Activated T-cell treated with anti-CD3 and anti-CD28 coated beads for 24 hours (primary cell): ENCODE measurements around the gene DDX24.

ENCODE experiments used
- DNase-seq: peaks from one replicate; pipeline ENCODE4 v3.0.0-alpha.2; 2020; ENCODE audit warnings: low read depth

The DDX24 gene, protein sequence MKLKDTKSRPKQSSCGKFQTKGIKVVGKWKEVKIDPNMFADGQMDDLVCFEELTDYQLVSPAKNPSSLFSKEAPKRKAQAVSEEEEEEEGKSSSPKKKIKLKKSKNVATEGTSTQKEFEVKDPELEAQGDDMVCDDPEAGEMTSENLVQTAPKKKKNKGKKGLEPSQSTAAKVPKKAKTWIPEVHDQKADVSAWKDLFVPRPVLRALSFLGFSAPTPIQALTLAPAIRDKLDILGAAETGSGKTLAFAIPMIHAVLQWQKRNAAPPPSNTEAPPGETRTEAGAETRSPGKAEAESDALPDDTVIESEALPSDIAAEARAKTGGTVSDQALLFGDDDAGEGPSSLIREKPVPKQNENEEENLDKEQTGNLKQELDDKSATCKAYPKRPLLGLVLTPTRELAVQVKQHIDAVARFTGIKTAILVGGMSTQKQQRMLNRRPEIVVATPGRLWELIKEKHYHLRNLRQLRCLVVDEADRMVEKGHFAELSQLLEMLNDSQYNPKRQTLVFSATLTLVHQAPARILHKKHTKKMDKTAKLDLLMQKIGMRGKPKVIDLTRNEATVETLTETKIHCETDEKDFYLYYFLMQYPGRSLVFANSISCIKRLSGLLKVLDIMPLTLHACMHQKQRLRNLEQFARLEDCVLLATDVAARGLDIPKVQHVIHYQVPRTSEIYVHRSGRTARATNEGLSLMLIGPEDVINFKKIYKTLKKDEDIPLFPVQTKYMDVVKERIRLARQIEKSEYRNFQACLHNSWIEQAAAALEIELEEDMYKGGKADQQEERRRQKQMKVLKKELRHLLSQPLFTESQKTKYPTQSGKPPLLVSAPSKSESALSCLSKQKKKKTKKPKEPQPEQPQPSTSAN

GRCh38 chr14:94080621-94081385 is at the start of gene DDX24, which contains the start of gene IFI27L1:
Gene DDX24 (minus strand): TSS chr14:94081202. CDS start chr14:94079742, 1,460 bp downstream.
Gene IFI27L1 (plus strand): TSS chr14:94081310. CDS start chr14:94096938, 15,628 bp downstream.
- peak; percentile 95 for DNase-seq

GRCh38 chr14:94129758-94130414 is 48.9 kb upstream of the DDX24 start:
- DNase-seq, result no peak

- peak; percentile 59 for DNase-seq
Observed at GRCh38 chr14:94129111-94129757, 48.2 kb upstream of the DDX24 start, which contains the start of gene IFI27L2. Gene IFI27L2 (minus strand): TSS chr14:94129604. CDS start chr14:94129564, 40 bp downstream.

- no peak for DNase-seq
Observed at GRCh38 chr14:94128216-94128839, 47.3 kb upstream of the DDX24 start.

DNA sequence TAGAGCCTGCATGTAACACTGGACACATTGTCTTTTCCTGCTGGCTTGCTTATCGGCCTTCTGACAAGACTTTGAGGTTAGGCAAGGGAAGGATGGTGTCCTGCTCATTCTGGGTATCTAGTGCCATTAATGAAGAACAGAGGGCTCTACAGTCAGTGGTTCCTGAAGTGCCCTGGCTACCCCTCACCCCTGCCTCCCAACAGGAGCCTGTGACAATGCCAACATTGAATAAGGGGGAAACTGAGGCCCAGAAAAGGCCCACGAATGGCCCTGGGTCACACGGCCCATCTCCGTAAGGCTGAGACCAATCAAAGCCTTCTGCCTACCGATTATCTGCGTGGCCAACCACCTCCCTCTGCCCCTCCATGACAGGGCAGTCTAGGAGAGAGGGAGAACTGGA is 46.3 kb upstream of the DDX24 start:
- DNase-seq, result no peak

DNA sequence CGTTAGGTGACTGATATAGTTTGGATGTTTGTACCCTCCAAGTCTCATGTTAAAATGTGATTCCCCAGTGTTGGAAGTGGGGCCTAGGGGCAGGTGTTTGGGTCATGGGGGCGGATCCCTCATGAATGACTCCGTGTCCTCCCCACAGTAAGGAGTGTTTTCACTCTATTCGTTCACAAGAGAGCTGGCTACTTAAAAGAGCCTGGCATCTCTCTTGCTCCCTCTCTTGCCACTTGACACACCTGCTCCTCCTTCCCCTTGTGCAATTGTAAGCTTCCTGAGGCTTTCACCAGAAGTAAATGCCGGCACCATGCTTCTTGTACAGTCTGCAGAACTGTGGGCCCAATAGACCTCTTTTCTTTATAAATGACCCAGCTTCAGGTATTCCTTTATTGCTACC is 45.8 kb upstream of the DDX24 start:
- no peak for DNase-seq

DNA sequence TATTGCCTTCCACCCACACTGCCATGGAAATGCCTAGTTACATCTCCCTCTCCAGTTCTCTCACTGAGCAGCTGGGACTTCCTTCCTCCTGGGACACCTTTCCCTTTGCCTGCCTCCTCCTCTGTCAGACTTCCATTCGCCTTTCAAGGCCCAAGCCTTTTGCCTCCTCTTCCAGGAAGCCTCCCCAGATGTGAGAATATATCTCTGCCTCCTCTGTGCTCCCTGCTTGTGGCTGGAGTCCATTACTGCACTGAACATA is 45.3 kb upstream of the DDX24 start:
- DNase-seq, result no peak

DNA sequence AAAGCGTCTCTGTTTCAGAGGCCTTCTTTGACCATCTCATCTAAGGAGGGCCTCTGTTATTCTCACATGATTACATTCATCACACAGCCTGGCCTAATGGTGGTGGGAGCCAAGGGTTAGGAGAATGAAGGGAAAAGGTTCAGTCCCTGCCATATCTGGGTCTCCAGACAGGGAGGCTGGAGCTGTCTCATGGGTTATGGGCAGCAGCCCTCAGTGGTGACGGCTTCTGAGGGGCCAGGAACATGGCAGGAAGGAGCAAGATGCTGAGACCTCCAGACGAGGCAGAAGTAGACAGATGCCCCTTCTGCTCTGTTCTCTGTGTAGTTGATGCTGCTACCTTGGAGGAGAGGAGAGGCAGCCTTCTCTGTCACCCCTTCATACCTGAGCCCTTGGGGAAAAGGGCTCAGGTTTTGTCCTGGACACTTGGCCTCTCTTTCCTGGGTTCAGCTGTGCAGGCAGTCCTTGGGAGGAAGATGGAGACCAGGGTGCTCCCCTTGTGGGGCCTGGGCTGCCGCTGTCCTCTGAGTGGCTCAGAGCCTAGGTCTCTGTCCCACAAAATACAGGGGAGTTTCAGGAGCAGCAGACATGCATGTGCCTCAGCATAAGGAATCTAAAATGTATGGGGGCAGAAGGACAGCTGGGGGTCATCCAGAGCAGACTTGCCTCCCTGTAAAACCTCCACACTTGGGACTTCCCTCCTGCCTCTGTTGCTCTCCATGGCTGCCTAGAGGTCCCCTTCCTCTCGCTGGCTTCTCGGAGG is 44.8 kb upstream of the DDX24 start:
- no peak for DNase-seq

DNA sequence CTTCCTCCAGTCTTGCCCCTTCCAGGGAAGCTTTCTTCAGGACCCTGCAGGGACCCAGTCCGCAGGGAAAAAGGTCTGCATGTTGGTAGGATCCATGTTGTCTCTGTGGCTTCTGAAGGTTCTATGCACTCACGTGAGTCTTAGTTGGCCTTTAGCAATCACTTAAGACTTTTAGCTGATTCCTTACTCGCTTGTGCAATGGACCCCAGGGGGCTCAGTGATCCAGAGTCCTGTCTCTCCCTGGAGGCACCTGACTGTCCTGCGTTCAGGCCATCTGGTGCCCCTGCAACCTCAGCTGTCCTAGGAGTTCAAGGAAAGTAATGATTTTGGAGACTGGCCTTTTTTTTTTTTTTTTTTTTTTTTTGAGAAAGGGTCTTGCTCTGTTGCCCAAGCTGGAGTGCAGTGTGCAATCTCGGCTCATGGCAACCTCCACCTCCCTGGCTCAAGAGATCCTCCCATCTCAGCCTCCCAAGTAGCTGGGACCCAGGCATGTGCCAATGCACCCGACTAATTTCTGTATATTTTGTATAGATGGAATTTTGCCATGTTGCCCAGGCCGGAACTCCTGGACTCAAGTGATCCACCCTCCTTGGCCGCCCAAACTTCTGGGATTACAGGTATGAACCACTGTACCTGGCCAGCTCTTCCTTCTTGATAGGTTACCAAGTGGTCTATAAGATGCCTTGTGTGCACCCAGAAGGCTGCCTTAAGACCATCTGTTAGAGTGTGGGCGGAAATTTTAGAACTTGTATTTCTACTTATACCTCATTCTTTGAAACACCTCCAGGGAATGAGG is 43.8 kb upstream of the DDX24 start:
- no peak for DNase-seq

GRCh38 chr14:94123868-94124267 is 42.9 kb upstream of the DDX24 start:
- DNase-seq, result no peak

- DNase-seq, result no peak
Observed at GRCh38 chr14:94123296-94123695, 42.3 kb upstream of the DDX24 start.

- no peak for DNase-seq
Observed at GRCh38 chr14:94122438-94122837, 41.4 kb upstream of the DDX24 start.

GRCh38 chr14:94121485-94121884 is 40.5 kb upstream of the DDX24 start:
- no peak for DNase-seq

- DNase-seq, result no peak
Observed at GRCh38 chr14:94120667-94121340, 39.8 kb upstream of the DDX24 start.

GRCh38 chr14:94119071-94119470 is 38.1 kb upstream of the DDX24 start:
- DNase-seq, result no peak

GRCh38 chr14:94117856-94118255 is 36.9 kb upstream of the DDX24 start:
- DNase-seq, result no peak

GRCh38 chr14:94116701-94117100 is 35.7 kb upstream of the DDX24 start:
- no peak for DNase-seq

GRCh38 chr14:94115631-94116030 is 34.6 kb upstream of the DDX24 start:
- no peak for DNase-seq
